Vagina (tissue), 2 donors: ENCODE data around the gene MRPL1. TPM values are rescaled to one million over a fixed set of nuclear protein-coding genes. Genes with fewer than 3 reads are reported as not detected.
A peak's percentile ranks its signal among the peaks of the same experiment; 100 is the strongest.

Source experiments
- DNase-seq, 2 donors: peaks; one replicate each; pipeline ENCODE4 v3.0.0-alpha.2; 2017; ENCODE audit errors: extremely low spot score in 2 of 2
- H3K27ac ChIP-seq: fragments of 200-600 bp; sonication (generic); one replicate; pipeline ENCODE4 v1.5.1; 2019
- H3K27me3 ChIP-seq: fragments of 200-600 bp; sonication (generic); one replicate; pipeline ENCODE4 v1.5.1; 2019
- H3K36me3 ChIP-seq, 2 donors: fragments of 200-600 bp; sonication (generic); one replicate each; pipeline ENCODE4 v1.5.1; 2017 to 2019
- H3K4me1 ChIP-seq: fragments of 200-600 bp; sonication (generic); one replicate; pipeline ENCODE4 v1.5.1; 2019
- H3K4me3 ChIP-seq, 2 donors: fragments of 200-600 bp; sonication (generic); 1 replicate in 1 of 2; 2 replicates in 1 of 2; pipeline ENCODE4 v1.5.1; 2016 to 2019
- H3K9me3 ChIP-seq: fragments of 200-600 bp; sonication (generic); one replicate; pipeline ENCODE4 v1.5.1; 2019
- CTCF ChIP-seq, 3 experiments: fragments of 450-650 bp in 2 of 3; fragments of 200-600 bp in 1 of 3; sonication (generic) in 1 of 3; IDR thresholded peaks; one replicate each; pipeline ENCODE4 v1.5.1; 2017 to 2019; ENCODE audit warnings: antibody characterized with exemption in 3 of 3, mild to moderate bottlenecking in 2 of 3, moderate library complexity in 2 of 3
- POLR2A ChIP-seq, 2 donors: fragments of 450-650 bp; IDR thresholded peaks; one replicate each; pipeline ENCODE4 v1.6.1; 2017; ENCODE audit warnings: antibody characterized with exemption in 2 of 2, mild to moderate bottlenecking in 2 of 2, moderate library complexity in 2 of 2
- POLR2AphosphoS5 ChIP-seq, 2 donors: sonication (generic); formaldehyde crosslinking; IDR thresholded peaks; one replicate each; pipeline ENCODE4 v1.9.0; 2017; ENCODE audit warnings: antibody characterized with exemption in 2 of 2, mild to moderate bottlenecking in 2 of 2, low read depth in 1 of 2; ENCODE audit not compliant: insufficient read depth in 1 of 2
- intact Hi-C: fragments of 100-400 bp; cut with DNase I; formaldehyde crosslinking; loops from one replicate; pipeline ENCODE4 v1.15.1; 2023
- total RNA-seq: library from RNA; depleted of rRNA; stranded (reverse); fragments of >200 nt; gene quantifications from one replicate; pipeline ENCODE4 v1.2.3, GENCODE V29; 2016

Gene MRPL1
- total RNA-seq, 1 donor from 2014 or later, result 20.1 TPM

GRCh38 chr4:77818073-77818601, 44.5 kb upstream of the MRPL1 start:
- no peaks in the 10 kb centered on the region for H3K36me3 ChIP-seq
- no peak for DNase-seq
- no peaks in the 10 kb centered on the region for H3K27me3 ChIP-seq
- TF ChIP-seq POLR2AphosphoS5 (IDR thresholded peaks at IDR 0.05; ENCODE audit: insufficient read depth in 1 of 2, low read depth in 1 of 2) (peak in 1 of 2 donors; percentile 49), POLR2A (IDR thresholded peaks at IDR 0.05) (no peak), CTCF (IDR thresholded peaks at IDR 0.05) (peak in 1 of 3 experiments; percentile 44)
- H3K9me3 ChIP-seq, result no peaks in the 10 kb centered on the region
- H3K4me1 ChIP-seq, result peaks cover 49% of the 10 kb centered on the region
- intact Hi-C loops, result no loop called here
- peak overlapping the region; percentile 100 for H3K27ac ChIP-seq
- peak overlapping the region; percentile 65 to 83 for H3K4me3 ChIP-seq

DNA sequence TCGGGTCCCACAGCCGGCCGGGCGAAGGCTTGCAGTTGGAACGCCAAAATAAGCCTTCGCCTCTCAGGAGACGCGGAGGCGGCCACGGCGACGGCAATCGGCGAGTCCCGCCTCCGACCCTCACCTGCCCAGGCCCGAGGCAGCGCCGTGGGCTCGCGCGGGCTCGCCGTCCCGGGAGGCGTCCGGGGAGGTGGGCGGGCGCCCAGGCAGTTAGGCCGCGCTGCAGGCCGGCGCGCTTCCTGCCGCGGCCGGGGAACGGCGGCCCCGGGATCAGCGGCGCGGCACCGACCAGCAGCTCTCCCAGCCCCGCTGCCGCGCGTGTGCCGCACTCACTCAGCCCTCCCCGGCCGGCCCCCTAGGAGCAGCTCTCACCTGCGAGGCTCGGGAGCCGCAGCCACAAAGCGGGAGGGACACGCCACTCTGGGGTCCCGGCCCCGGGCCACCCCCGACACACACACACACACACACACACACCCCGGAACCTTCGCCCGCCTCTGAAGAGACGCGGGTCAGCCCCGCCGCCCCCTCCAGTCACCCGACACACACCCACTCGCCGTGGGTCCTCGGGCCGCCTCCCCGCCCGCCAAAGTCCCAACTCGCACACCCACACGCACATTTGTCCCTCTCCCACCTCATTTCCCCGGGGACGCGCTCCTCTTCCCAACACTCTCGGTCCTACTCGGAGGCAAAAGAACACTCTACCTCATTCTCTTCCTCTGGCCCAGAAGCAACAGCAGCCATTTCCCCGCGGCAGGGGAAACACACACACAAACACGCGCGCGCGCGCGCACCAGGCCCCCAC, 43.8 kb upstream of the MRPL1 start, which contains the start of gene CNOT6L:
TSS of gene CNOT6L (minus strand) at position 767 of the 802 bp plus-strand sequence. CDS start at position 707, 60 bp downstream.
- TF ChIP-seq CTCF (IDR thresholded peaks at IDR 0.05) (peak in 1 of 3 experiments; percentile 23), POLR2A (IDR thresholded peaks at IDR 0.05) (peak in 1 of 2 donors; percentile 35), POLR2AphosphoS5 (IDR thresholded peaks at IDR 0.05; ENCODE audit: insufficient read depth in 1 of 2, low read depth in 1 of 2) (peak in 1 of 2 donors; percentile 67)
- H3K9me3 ChIP-seq, result no peaks in the 10 kb centered on the region
- peak in 1 of 2 donors; percentile 91 for DNase-seq
- intact Hi-C loops, result no loop called here
- peak within 1 kb of the TSS; percentile 100 for H3K27ac ChIP-seq
- peak within 1 kb of the TSS; percentile 65 to 83 for H3K4me3 ChIP-seq
- H3K36me3 ChIP-seq, result no peaks in the 10 kb centered on the region
- no peaks in the 10 kb centered on the region for H3K27me3 ChIP-seq
- H3K4me1 ChIP-seq, result peaks cover 49% of the 10 kb centered on the region

GRCh38 chr4:77819404-77819842, 43.2 kb upstream of the MRPL1 start:
- Histone ChIP-seq H3K4me3 (peak overlapping the region; percentile 65 to 83), H3K27me3 (no peaks in the 10 kb centered on the region), H3K27ac (peak overlapping the region; percentile 100), H3K4me1 (peaks cover 49% of the 10 kb centered on the region), H3K36me3 (no peaks in the 10 kb centered on the region), H3K9me3 (no peaks in the 10 kb centered on the region)
- intact Hi-C loops, result no loop called here
- no peak for TF ChIP-seq CTCF (IDR thresholded peaks at IDR 0.05)
- TF ChIP-seq POLR2A (IDR thresholded peaks at IDR 0.05), result no peak
- TF ChIP-seq POLR2AphosphoS5 (IDR thresholded peaks at IDR 0.05; ENCODE audit: insufficient read depth in 1 of 2, low read depth in 1 of 2), result no peak
- DNase-seq, result no peak

DNA sequence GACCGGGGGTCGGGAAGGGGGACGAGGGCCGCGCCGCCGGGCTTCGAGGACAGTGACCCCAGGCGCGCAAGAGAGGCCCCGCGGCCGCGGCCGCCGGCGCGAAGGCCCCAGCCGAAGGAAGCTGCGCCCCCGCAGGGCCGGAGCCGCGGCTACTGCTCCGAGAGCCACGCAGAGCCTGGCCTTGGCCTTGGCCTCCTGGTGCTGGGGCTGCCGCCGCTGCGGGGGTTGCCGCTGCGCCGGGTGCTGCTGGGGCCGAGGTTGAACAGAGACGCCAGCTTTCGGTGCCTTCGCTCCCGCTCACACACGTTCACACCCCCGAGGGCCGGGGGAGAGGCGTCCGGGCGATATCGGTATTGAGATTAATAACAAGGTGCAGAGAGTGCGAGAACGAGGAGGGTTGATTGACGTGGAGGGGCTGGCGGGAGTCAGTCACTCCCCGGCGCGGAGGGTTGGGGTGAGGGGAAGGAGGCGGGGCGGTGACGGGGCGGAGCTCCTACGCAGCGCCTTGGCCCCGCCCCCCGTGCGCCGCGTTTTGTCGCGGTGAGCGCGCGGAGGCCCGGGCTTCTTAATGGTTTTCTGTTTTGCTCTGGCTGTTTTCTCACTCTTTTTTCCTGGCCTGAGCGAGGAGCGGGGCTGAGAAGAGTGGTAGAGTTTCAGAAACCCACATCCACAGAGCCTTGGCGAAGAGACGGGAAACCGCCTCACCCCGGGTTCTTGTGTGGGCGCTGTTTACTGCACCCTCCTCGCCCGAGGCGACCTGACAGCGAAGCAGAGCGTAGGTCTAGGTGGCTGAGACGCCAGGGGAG, 42.6 kb upstream of the MRPL1 start:
- H3K36me3 ChIP-seq, result no peaks in the 10 kb centered on the region
- H3K9me3 ChIP-seq, result no peaks in the 10 kb centered on the region
- DNase-seq, result peak in 1 of 2 donors; percentile 93
- H3K4me1 ChIP-seq, result peaks cover 44% of the 10 kb centered on the region
- no peaks in the 10 kb centered on the region for H3K27me3 ChIP-seq
- H3K4me3 ChIP-seq, result peak overlapping the region; percentile 65 to 83
- H3K27ac ChIP-seq, result peak overlapping the region; percentile 100
- TF ChIP-seq POLR2AphosphoS5 (IDR thresholded peaks at IDR 0.05; ENCODE audit: insufficient read depth in 1 of 2, low read depth in 1 of 2) (peak; percentile 85 to 97), CTCF (IDR thresholded peaks at IDR 0.05) (no peak), POLR2A (IDR thresholded peaks at IDR 0.05) (peak in 1 of 2 donors; percentile 88)
- intact Hi-C loops, result loop anchor here (5.0 kb wide), 1 partner anchor 42 kb away; the partner anchor contains the start of gene MRPL1
